ENCODE results near the gene MAN1C1. TPM values are rescaled to one million over a fixed set of nuclear protein-coding genes. Genes with fewer than 3 reads are reported as not detected.

The MAN1C1 gene
- polyA plus RNA-seq, 1 of the 3 experiments (the other 2 are of a cell fraction), result 0.20 TPM

GRCh38 chr1:25772164-25772563, 155.6 kb downstream of the MAN1C1 start:
- H3K9me3 ChIP-seq, result no peaks in the 10 kb centered on the region
- H3K4me1 ChIP-seq (ENCODE audit: control insufficient read depth in 1 of 2, insufficient read depth in 2 of 2, low read depth in 1 of 2, low read length in 1 of 2), result peaks cover 0 to 69% of the 10 kb centered on the region in 2 experiments; a peak in 1 of 4 replicates
- no peaks in the 10 kb centered on the region for H3K36me3 ChIP-seq (replicated peaks in 1 of 2; ENCODE audit: control insufficient read depth in 1 of 2, insufficient read depth in 2 of 2, low read length in 1 of 2)
- 89% methylated on average over 3 of the region's 5 CpGs for WGBS (ENCODE audit: low lambda C conversion rate)
- no peaks in the 10 kb centered on the region for H4K20me1 ChIP-seq (ENCODE audit: insufficient read depth)
- POLR2A ChIA-PET, result no interaction called here
- H3K27ac ChIP-seq (ENCODE audit: low read depth in 2 of 2, low read length in 1 of 2), result peak overlapping the region in 1 of 2 experiments; percentile 87; a peak in 2 of 4 replicates
- H3K79me2 ChIP-seq (ENCODE audit: insufficient read depth), result no peaks in the 10 kb centered on the region
- TF ChIP-seq CTCF (IDR thresholded peaks at IDR 0.05), result no peak
- no peak for TF ChIP-seq TEAD4 (IDR thresholded peaks at IDR 0.05; ENCODE audit: borderline replicate concordance, insufficient read depth)
- TF ChIP-seq FOXJ3 (CRISPR knock-in tag; IDR thresholded peaks at IDR 0.05), result no peak
- TF ChIP-seq REST (IDR thresholded peaks at IDR 0.05; ENCODE audit: low read depth, low read length), result no peak
- no peak for TF ChIP-seq EP300 (IDR thresholded peaks at IDR 0.05; ENCODE audit: borderline replicate concordance in 1 of 2, low read depth in 1 of 2, low read length in 1 of 2)
- CTCF ChIA-PET, result interaction anchor here (0.6 to 2.1 kb wide), 7 partner anchors 13 to 199 kb away, joined by 3 to 5 read pairs (median 3); no protein-coding TSS in a partner anchor
- no peaks in the 10 kb centered on the region for H3F3A ChIP-seq (replicated peaks; ENCODE audit: insufficient read depth)
- H3K9ac ChIP-seq, result no peak overlapping the region
- no peak overlapping the region for H3K4me2 ChIP-seq
- H3K4me3 ChIP-seq (ENCODE audit: low read depth in 2 of 2, low read length in 1 of 2), result no peak overlapping the region
- DNase-seq, result no peak
- no peaks in the 10 kb centered on the region for H3K27me3 ChIP-seq (ENCODE audit: insufficient read depth)
- H3K9me2 ChIP-seq, result no peaks in the 10 kb centered on the region
- no peak overlapping the region for H2AFZ ChIP-seq (ENCODE audit: low read depth)

GRCh38 chr1:25772692-25773245, 156.2 kb downstream of the MAN1C1 start:
- H3K27ac ChIP-seq (ENCODE audit: low read depth in 2 of 2, low read length in 1 of 2), result peak overlapping the region in 1 of 2 experiments; percentile 89; a peak in 2 of 4 replicates
- no peak overlapping the region for H2AFZ ChIP-seq (ENCODE audit: low read depth)
- no peak overlapping the region for H3K9ac ChIP-seq
- no peaks in the 10 kb centered on the region for H4K20me1 ChIP-seq (ENCODE audit: insufficient read depth)
- 84% methylated on average over 5 of the region's 5 CpGs for WGBS (ENCODE audit: low lambda C conversion rate)
- peaks cover 0 to 66% of the 10 kb centered on the region in 2 experiments; a peak in 1 of 4 replicates for H3K4me1 ChIP-seq (ENCODE audit: control insufficient read depth in 1 of 2, insufficient read depth in 2 of 2, low read depth in 1 of 2, low read length in 1 of 2)
- TF ChIP-seq PBX3 (IDR thresholded peaks at IDR 0.05) (no peak), NRF1 (IDR thresholded peaks at IDR 0.05; ENCODE audit: low read depth, low read length) (no peak), SMC3 (IDR thresholded peaks at IDR 0.05; ENCODE audit: low read depth, low read length) (no peak), JUND (IDR thresholded peaks at IDR 0.05) (no peak), YY1 (IDR thresholded peaks at IDR 0.05; ENCODE audit: low read depth) (no peak), ZBTB33 (IDR thresholded peaks at IDR 0.05; ENCODE audit: borderline replicate concordance, low read depth) (no peak), RAD21 (IDR thresholded peaks at IDR 0.05; ENCODE audit: low read length) (no peak), CHD2 (IDR thresholded peaks at IDR 0.05; ENCODE audit: low read length, partially characterized antibody) (no peak)
- H3K79me2 ChIP-seq (ENCODE audit: insufficient read depth), result no peaks in the 10 kb centered on the region
- ChIA-PET CTCF (interaction anchor here (0.6 to 1.6 kb wide), 6 partner anchors 13 to 154 kb away, joined by 3 to 5 read pairs (median 3); no protein-coding TSS in a partner anchor), POLR2A (no interaction called here)
- H3K4me3 ChIP-seq (ENCODE audit: low read depth in 2 of 2, low read length in 1 of 2), result no peak overlapping the region
- no peaks in the 10 kb centered on the region for H3K9me3 ChIP-seq
- no peak overlapping the region for H3K4me2 ChIP-seq
- no peaks in the 10 kb centered on the region for H3K9me2 ChIP-seq
- H3K36me3 ChIP-seq (replicated peaks in 1 of 2; ENCODE audit: control insufficient read depth in 1 of 2, insufficient read depth in 2 of 2, low read length in 1 of 2), result no peaks in the 10 kb centered on the region
- DNase-seq, result no peak
- no peaks in the 10 kb centered on the region for H3F3A ChIP-seq (replicated peaks; ENCODE audit: insufficient read depth)
- H3K27me3 ChIP-seq (ENCODE audit: insufficient read depth), result no peaks in the 10 kb centered on the region
